Measurements from ENCODE around the gene SENP8. TPM values are rescaled to one million over a fixed set of nuclear protein-coding genes. Genes with fewer than 3 reads are reported as not detected.

The SENP8 gene
- total RNA-seq, 2 experiments from 2014 or later: 2.8 TPM

- H3K9me3 Mint-ChIP-seq: no peaks in the 10 kb centered on the region
- no peaks in the 10 kb centered on the region for H3K36me3 Mint-ChIP-seq (ENCODE audit: low read depth)
- intact Hi-C loops (cut with micrococcal nuclease): no loop called here
- H3K27ac Mint-ChIP-seq: no peak overlapping the region
- DNase-seq: no peak
- CTCF ChIA-PET: interaction anchor here (1.4 kb wide), 1 partner anchor 21 kb away, joined by 4 read pairs; no protein-coding TSS in a partner anchor
- POLR2A ChIA-PET: interaction anchor here (0.8 kb wide), 1 partner anchor 56 kb away, joined by 3 read pairs; no protein-coding TSS in a partner anchor
- H3K27me3 Mint-ChIP-seq: peaks cover under 1% of the 10 kb centered on the region
- no peak for TF ChIP-seq CTCF (IDR thresholded peaks at IDR 0.05)
- H3K4me1 Mint-ChIP-seq (ENCODE audit: low read depth): no peaks in the 10 kb centered on the region
- ATAC-seq: no peak
- no peak overlapping the region for H3K4me3 Mint-ChIP-seq
These were observed 58.0 kb downstream of the SENP8 start for GRCh38 chr15:72176159-72176558.

- DNase-seq (no peak), ATAC-seq (no peak)
- Mint-ChIP-seq H3K9me3 (no peaks in the 10 kb centered on the region), H3K27ac (no peak overlapping the region), H3K27me3 (peaks cover 6% of the 10 kb centered on the region), H3K4me3 (no peak overlapping the region), H3K4me1 (ENCODE audit: low read depth) (no peaks in the 10 kb centered on the region), H3K36me3 (ENCODE audit: low read depth) (no peaks in the 10 kb centered on the region)
- ChIA-PET CTCF (interaction anchor here (1.4 kb wide), 1 partner anchor 21 kb away, joined by 4 read pairs; no protein-coding TSS in a partner anchor), POLR2A (interaction anchor here (0.6 to 0.8 kb wide), 2 partner anchors 56 to 62 kb away, joined by 3 read pairs; no protein-coding TSS in a partner anchor)
- no peak for TF ChIP-seq CTCF (IDR thresholded peaks at IDR 0.05)
- intact Hi-C loops (cut with micrococcal nuclease): no loop called here
These were observed 58.5 kb downstream of the SENP8 start for GRCh38 chr15:72176743-72177142.

- ATAC-seq (no peak), DNase-seq (no peak)
- intact Hi-C loops (cut with micrococcal nuclease): no loop called here
- ChIA-PET CTCF (no interaction called here), POLR2A (interaction anchor here (0.5 kb wide), 1 partner anchor 400 kb away, joined by 4 read pairs; no protein-coding TSS in a partner anchor)
- no peaks in the 10 kb centered on the region for H3K4me1 Mint-ChIP-seq (ENCODE audit: low read depth)
- peaks cover 18% of the 10 kb centered on the region for H3K27me3 Mint-ChIP-seq
- H3K27ac Mint-ChIP-seq: no peak overlapping the region
- no peak overlapping the region for H3K4me3 Mint-ChIP-seq
- no peaks in the 10 kb centered on the region for H3K9me3 Mint-ChIP-seq
- no peak for TF ChIP-seq CTCF (IDR thresholded peaks at IDR 0.05)
- H3K36me3 Mint-ChIP-seq (ENCODE audit: low read depth): no peaks in the 10 kb centered on the region
These were observed 60.9 kb downstream of the SENP8 start for GRCh38 chr15:72178976-72179585.

- peaks cover 21% of the 10 kb centered on the region for H3K27me3 Mint-ChIP-seq
These were observed 61.9 kb downstream of the SENP8 start for GRCh38 chr15:72179950-72180581.

More at GRCh38 chr15:72179950-72180581, 61.9 kb downstream of the SENP8 start:
- Mint-ChIP-seq H3K9me3 (no peaks in the 10 kb centered on the region), H3K36me3 (ENCODE audit: low read depth) (no peaks in the 10 kb centered on the region), H3K4me1 (ENCODE audit: low read depth) (no peaks in the 10 kb centered on the region), H3K27ac (no peak overlapping the region), H3K4me3 (no peak overlapping the region)
- ChIA-PET CTCF (no interaction called here), POLR2A (interaction anchor here (0.5 kb wide), 1 partner anchor 401 kb away, joined by 4 read pairs; no protein-coding TSS in a partner anchor)
- no peak for TF ChIP-seq CTCF (IDR thresholded peaks at IDR 0.05)
- no peak for ATAC-seq
- no peak for DNase-seq
- intact Hi-C loops (cut with micrococcal nuclease): no loop called here

Data from activated CD8-positive, alpha-beta T cell treated with anti-CD3 and anti-CD28 coated beads for 36 hours (primary cell).